ENCODE results near the gene CDK11B. TPM values are rescaled to one million over a fixed set of nuclear protein-coding genes. Genes with fewer than 3 reads are reported as not detected.

The CDK11B gene
- total and polyA plus RNA-seq, 2 donors (not counting 1 experiment from before 2014, with no cell fraction given): 14.1 to 36.3 TPM

DNA sequence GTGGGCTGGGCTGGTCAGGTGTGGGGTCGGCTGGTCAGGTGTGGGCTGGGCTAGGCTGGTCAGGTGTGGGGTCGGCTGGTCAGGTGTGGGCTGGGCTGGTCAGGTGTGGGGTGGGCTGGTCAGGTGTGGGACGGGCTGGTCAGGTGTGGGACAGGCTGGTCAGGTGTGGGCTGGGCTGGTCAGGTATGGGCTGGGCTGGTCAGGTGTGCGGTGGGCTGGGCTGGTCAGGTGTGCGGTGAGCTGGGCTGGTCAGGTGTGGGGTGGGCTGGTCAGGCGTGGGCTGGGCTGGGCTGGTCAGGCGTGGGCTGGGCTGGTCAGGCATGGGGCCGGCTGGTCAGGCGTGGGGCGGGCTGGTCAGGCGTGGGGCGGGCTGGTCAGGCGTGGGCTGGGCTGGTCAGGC is 52.6 kb downstream of the CDK11B start:
- no peaks in the 10 kb centered on the region for H3K27me3 Mint-ChIP-seq
- WGBS (ENCODE audit: insufficient coverage): 98% methylated on average over 13 of the region's 13 CpGs
- intact Hi-C loops (cut with micrococcal nuclease): no loop called here
- Histone ChIP-seq H3K4me2 (replicated peaks; ENCODE audit: low read depth, low read length, poor library complexity, severe bottlenecking) (no peak overlapping the region), H3K36me3 (replicated peaks in 1 of 2; ENCODE audit: control extremely low read depth in 1 of 2, control insufficient read depth in 1 of 2, extremely low read depth in 1 of 2, insufficient read depth in 2 of 2, low read length in 1 of 2) (no peaks in the 10 kb centered on the region), H3K4me1 (ENCODE audit: control insufficient read depth in 2 of 2, insufficient read depth in 2 of 2, low read length in 2 of 2) (peaks cover 19 to 26% of the 10 kb centered on the region in 2 donors), H3K27ac (ENCODE audit: low read length in 2 of 2) (no peak overlapping the region), H3K27me3 (replicated peaks in 1 of 4; ENCODE audit: control extremely low read depth in 1 of 4, control insufficient read depth in 3 of 4, insufficient read depth in 4 of 4, low read length in 3 of 4) (peaks cover 0 to 2% (median 0%) of the 10 kb centered on the region in 4 experiments), H2AFZ (ENCODE audit: insufficient read depth, low read depth, low read length, poor library complexity, severe bottlenecking) (no peak overlapping the region), H3K9me3 (ENCODE audit: control extremely low read depth in 1 of 3, control insufficient read depth in 2 of 3, insufficient read depth in 1 of 3, low read length in 2 of 3) (no peaks in the 10 kb centered on the region), H3K9ac (ENCODE audit: low read length) (no peak overlapping the region), H3K79me2 (ENCODE audit: control insufficient read depth, insufficient read depth, low read length) (no peaks in the 10 kb centered on the region), H4K20me1 (ENCODE audit: control insufficient read depth, insufficient read depth, low read length, poor library complexity, severe bottlenecking) (no peaks in the 10 kb centered on the region), H3K4me3 (ENCODE audit: control extremely low read depth in 1 of 5, extremely low read depth in 1 of 5, insufficient read depth in 1 of 5, low read depth in 2 of 5, low read length in 4 of 5) (no peak overlapping the region)
- ATAC-seq (ENCODE audit: low read depth) (no peak), DNase-seq (no peak)
- ChIA-PET CTCF (interaction anchor here (0.8 kb wide), 1 partner anchor 9 kb away, joined by 3 read pairs; the partner anchor contains the start of gene MIB2), POLR2A (interaction anchor here (1.0 kb wide), 1 partner anchor 24 kb away, joined by 6 read pairs; no protein-coding TSS in a partner anchor)
- H3K9me3 Mint-ChIP-seq (ENCODE audit: insufficient read depth): no peaks in the 10 kb centered on the region
- TF ChIP-seq CTCF (IDR thresholded peaks at IDR 0.05) (no peak), EZH2 (IDR thresholded peaks at IDR 0.05; ENCODE audit: borderline replicate concordance, insufficient read depth, low read depth, low read length, poor library complexity, severe bottlenecking) (no peak)
- H3K4me1 Mint-ChIP-seq: peaks cover 26% of the 10 kb centered on the region
- no peak overlapping the region for H3K27ac Mint-ChIP-seq
- H3K4me3 Mint-ChIP-seq: no peak overlapping the region

- H3K4me1 Mint-ChIP-seq: peaks cover 28% of the 10 kb centered on the region
- POLR2A ChIA-PET: no interaction called here
- 93% methylated on average over 17 of the region's 17 CpGs for WGBS (ENCODE audit: insufficient coverage)
- no peaks in the 10 kb centered on the region for H4K20me1 ChIP-seq (ENCODE audit: control insufficient read depth, insufficient read depth, low read length, poor library complexity, severe bottlenecking)
- H3K27me3 Mint-ChIP-seq: no peaks in the 10 kb centered on the region
- H3K4me2 ChIP-seq (replicated peaks; ENCODE audit: low read depth, low read length, poor library complexity, severe bottlenecking): no peak overlapping the region
- CTCF ChIA-PET: no interaction called here
- no peak overlapping the region for H3K9ac ChIP-seq (ENCODE audit: low read length)
- no peaks in the 10 kb centered on the region for H3K9me3 ChIP-seq (ENCODE audit: control extremely low read depth in 1 of 3, control insufficient read depth in 2 of 3, insufficient read depth in 1 of 3, low read length in 2 of 3)
- H2AFZ ChIP-seq (ENCODE audit: insufficient read depth, low read depth, low read length, poor library complexity, severe bottlenecking): no peak overlapping the region
- no peak for DNase-seq
- H3K79me2 ChIP-seq (ENCODE audit: control insufficient read depth, insufficient read depth, low read length): no peaks in the 10 kb centered on the region
- no peak overlapping the region for H3K4me3 Mint-ChIP-seq
- H3K27ac Mint-ChIP-seq: no peak overlapping the region
- intact Hi-C loops (cut with micrococcal nuclease): no loop called here
- H3K4me3 ChIP-seq (ENCODE audit: control extremely low read depth in 1 of 5, extremely low read depth in 1 of 5, insufficient read depth in 1 of 5, low read depth in 2 of 5, low read length in 4 of 5): no peak overlapping the region
- TF ChIP-seq EZH2 (IDR thresholded peaks at IDR 0.05; ENCODE audit: borderline replicate concordance, insufficient read depth, low read depth, low read length, poor library complexity, severe bottlenecking) (no peak), CTCF (IDR thresholded peaks at IDR 0.05) (no peak)
- no peak overlapping the region for H3K27ac ChIP-seq (ENCODE audit: low read length in 2 of 2)
- peaks cover 0 to 7% (median 2%) of the 10 kb centered on the region in 4 experiments for H3K27me3 ChIP-seq (replicated peaks in 1 of 4; ENCODE audit: control extremely low read depth in 1 of 4, control insufficient read depth in 3 of 4, insufficient read depth in 4 of 4, low read length in 3 of 4)
- ATAC-seq (ENCODE audit: low read depth): no peak
- peaks cover 19 to 28% of the 10 kb centered on the region in 2 donors for H3K4me1 ChIP-seq (ENCODE audit: control insufficient read depth in 2 of 2, insufficient read depth in 2 of 2, low read length in 2 of 2)
- H3K36me3 ChIP-seq (replicated peaks in 1 of 2; ENCODE audit: control extremely low read depth in 1 of 2, control insufficient read depth in 1 of 2, extremely low read depth in 1 of 2, insufficient read depth in 2 of 2, low read length in 1 of 2): no peaks in the 10 kb centered on the region
- H3K9me3 Mint-ChIP-seq (ENCODE audit: insufficient read depth): no peaks in the 10 kb centered on the region
These were observed 53.1 kb downstream of the CDK11B start for GRCh38 chr1:1605724-1606123.

All from B cell (primary cell).